Stomach (tissue), 4 donors: ENCODE results near the gene ADAMTSL3.

ENCODE experiments used
- POLR2A ChIP-seq, 4 donors: fragments of 450-650 bp; IDR thresholded peaks; one replicate each; pipeline ENCODE4 v1.6.1; 2016; ENCODE audit warnings: antibody characterized with exemption in 4 of 4, control low read depth in 2 of 4, mild to moderate bottlenecking in 1 of 4, moderate library complexity in 1 of 4
- TF ChIP-seq, protein P1 (sequence below), 7 experiments: fragments of 450-650 bp in 4 of 7; fragments of 200-600 bp in 3 of 7; sonication (generic) in 3 of 7; IDR thresholded peaks; one replicate each; pipeline ENCODE4 v1.5.1; 2016 to 2019; ENCODE audit warnings: antibody characterized with exemption in 7 of 7, control low read depth in 2 of 7, mild to moderate bottlenecking in 1 of 7

DNA sequence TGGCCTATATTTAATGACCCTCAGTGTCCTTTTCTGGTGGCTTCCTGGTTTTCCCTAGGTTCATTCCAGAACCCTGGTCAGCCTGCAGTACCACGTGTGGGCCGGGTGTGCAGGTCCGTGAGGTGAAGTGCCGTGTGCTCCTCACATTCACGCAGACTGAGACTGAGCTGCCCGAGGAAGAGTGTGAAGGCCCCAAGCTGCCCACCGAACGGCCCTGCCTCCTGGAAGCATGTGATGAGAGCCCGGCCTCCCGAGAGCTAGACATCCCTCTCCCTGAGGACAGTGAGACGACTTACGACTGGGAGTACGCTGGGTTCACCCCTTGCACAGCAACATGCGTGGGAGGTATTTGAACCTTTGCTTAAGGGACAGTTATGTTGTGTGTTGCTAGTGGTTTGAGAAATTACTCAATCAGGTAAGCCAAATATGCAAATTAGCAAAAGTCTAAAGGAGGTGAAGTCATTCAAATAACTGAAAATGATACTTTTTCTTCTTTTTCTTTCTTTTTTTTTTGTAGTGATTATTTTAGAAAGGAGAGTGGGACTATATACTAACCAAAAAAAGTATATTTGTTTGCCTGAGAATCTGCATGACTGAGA lies 259.2 kb downstream of the ADAMTSL3 start:
- TF ChIP-seq, protein P1, sequence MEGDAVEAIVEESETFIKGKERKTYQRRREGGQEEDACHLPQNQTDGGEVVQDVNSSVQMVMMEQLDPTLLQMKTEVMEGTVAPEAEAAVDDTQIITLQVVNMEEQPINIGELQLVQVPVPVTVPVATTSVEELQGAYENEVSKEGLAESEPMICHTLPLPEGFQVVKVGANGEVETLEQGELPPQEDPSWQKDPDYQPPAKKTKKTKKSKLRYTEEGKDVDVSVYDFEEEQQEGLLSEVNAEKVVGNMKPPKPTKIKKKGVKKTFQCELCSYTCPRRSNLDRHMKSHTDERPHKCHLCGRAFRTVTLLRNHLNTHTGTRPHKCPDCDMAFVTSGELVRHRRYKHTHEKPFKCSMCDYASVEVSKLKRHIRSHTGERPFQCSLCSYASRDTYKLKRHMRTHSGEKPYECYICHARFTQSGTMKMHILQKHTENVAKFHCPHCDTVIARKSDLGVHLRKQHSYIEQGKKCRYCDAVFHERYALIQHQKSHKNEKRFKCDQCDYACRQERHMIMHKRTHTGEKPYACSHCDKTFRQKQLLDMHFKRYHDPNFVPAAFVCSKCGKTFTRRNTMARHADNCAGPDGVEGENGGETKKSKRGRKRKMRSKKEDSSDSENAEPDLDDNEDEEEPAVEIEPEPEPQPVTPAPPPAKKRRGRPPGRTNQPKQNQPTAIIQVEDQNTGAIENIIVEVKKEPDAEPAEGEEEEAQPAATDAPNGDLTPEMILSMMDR (IDR thresholded peaks at IDR 0.05): no peak
- TF ChIP-seq POLR2A (IDR thresholded peaks at IDR 0.05): no peak
